HG03469 (cell line): Measurements from ENCODE around the gene TMOD4.
"Not testable (repeated sequence)": the region's sequence is repeated elsewhere in the genome, so short reads cannot be mapped to it uniquely, and the experiment has no call there.

Source experiments
- ATAC-seq: cut with Tn5 transposase; IDR thresholded peaks from one replicate; pipeline ENCODE4 v1.9.1; 2021; ENCODE audit warnings: mild to moderate bottlenecking, moderate library complexity, moderate number of reproducible peaks; ENCODE audit not compliant: unreplicated experiment

Gene TMOD4

DNA sequence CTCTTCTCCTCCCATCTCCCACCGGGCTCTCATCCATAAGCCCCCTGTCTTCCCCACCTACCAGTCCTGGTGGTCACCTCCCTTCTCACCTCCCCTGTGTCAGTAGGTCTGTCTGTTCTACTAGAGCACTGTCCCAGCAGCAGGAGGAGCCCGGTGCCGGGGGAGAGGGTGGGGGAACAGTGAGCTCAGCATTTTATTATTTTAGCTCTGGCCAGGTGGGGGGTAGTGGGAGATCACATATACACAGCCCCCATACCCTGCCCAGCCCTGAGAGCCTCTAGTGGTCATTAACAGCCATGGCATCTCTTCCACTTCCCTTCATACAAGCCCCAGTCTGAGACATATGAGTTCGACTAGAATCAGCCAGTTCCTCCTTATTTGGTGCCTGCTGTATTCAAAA, at the start of gene TMOD4:
Gene TMOD4 (minus strand): TSS at position 119 of the 400 bp plus-strand sequence. CDS start 1,106 bp downstream, outside the sequence.
- no peak for ATAC-seq

DNA sequence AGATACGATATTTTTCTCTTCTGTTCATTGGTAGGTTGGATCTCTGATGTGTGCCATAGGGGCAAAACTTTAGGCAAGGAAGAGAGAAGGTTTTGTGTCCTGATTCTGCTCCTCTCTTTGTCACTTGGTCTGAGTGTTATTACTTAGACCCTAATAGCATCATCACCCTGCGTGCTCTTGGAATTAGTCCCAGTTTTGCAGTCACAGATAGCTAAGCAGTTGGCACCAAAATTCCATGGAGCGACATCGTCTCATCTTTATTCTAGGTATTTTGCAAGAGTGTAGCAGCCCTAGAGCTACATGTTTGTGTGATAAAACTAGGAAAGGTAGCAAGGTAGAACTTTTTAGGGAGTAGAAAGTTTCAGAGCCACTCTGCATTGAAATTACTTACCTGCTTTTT, 46.3 kb upstream of the TMOD4 start:
- no peak for ATAC-seq

DNA sequence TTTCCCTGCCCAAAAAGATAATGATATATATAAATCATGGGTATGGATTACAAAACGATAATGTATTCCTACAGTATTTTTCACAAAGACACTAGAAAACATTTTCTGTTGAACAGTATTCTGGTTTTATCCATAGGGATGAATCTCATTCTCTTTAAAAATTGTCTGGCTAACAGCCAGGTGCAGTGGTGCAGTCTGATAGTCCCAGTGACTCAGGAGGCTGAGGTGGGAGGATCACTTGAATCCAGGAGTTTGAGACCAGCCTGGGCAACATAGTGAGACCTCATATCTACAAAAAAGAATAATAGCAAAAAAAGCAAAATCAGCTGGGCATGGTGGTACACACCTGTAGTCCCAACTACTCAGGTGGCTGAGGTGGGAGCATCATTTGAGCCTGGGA, 45.8 kb upstream of the TMOD4 start:
- no peak for ATAC-seq

DNA sequence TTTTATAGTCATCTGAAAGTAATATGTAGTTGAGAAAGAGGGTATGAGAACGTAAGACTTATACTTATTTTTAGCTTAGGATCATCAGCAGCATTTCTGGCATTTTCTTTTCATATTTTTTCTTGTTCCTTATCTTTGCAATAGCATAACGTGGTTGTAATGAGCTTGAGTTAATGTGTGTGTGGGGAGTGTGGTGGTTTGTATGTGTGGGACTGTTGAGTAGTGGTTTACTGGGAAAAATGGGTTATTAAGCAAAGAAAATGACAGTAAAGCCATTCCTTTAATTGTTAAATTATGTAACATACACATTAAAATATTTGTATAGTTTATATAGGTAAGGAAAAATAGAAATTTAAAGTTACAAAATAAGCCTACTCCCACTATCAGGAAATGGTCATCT, 37.8 kb upstream of the TMOD4 start:
- no peak for ATAC-seq

DNA sequence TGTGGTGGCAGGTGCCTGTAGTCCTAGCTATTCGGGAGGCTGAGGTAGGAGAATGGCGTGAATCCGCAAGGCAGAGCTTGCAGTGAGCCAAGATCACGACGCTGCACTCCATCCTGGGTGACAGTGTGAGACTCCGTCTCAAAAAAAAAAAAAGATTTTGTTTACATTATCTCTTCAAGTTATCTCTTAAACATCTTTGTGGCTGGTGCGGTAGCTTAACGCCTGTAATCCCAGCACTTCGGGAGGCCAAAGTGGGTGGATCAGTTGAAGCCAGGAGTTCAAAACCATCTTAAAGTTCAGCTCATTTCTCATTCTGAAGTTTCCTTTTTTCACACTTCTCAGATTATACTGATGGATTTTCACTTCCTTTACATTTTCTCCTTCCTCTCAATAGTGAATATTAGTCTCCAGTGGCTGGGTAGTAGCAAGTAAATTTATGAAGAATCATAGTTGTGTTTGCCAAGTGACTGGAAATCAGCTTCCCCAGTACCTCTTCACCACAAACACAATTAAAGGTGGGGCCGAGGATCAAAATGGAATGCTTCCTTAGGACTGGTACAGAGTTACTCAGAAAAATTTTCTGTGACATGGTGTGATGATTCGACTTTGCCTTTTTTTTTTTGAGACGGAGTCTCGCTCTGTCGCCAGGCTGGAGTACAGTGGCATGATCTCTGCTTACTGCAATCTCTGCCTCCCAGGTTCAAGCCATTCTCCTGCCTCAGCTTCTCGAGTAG, 36.4 kb upstream of the TMOD4 start:
- no peak for ATAC-seq

DNA sequence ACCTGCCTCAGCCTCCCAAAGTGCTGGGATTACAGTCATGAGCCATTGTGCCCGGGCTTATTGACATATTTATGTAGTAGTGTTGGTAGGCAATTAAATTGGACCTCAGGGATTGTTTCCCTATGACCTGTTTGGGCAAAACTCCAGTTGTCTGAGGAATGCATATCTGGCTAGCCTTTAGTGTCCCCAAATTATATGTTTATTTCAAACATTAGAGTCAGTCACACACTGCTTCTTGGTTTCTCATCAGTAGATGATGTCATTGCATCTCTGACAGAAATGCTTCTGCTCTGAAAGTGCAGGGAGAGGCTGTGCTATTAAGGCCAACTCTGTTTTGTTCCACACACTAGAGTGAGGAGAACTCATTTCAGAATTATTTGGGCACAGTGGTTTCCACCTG, 35.0 kb upstream of the TMOD4 start:
- no peak for ATAC-seq

DNA sequence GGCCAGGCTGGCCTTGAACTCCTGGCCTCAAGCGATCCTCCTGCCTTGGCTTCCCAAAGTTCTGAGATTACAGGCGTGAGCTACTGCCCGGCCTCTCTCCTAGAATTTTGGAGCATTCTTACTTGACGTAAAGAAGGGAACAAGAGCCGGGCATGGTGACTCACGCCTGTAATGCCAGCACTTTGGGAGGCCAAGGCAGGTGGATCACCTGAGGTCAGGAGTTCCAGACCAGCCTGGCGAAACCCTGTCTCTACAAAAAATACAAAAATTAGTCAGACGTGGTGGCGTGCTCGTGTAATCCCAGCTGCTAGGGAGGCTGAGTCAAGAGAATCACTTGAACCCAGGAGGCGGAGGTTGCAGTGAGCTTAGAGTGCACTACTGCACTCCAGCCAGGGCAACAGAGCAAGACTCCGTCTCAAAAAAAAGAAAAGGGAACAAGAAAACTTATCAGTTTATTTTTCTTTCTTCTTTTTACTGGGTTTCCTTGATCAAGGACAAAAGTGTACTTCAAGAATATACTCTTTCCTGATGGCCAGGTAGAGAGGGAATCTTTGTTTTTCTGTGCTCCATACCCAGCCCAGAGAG, 29.7 kb upstream of the TMOD4 start:
- not testable (repeated sequence) for ATAC-seq

DNA sequence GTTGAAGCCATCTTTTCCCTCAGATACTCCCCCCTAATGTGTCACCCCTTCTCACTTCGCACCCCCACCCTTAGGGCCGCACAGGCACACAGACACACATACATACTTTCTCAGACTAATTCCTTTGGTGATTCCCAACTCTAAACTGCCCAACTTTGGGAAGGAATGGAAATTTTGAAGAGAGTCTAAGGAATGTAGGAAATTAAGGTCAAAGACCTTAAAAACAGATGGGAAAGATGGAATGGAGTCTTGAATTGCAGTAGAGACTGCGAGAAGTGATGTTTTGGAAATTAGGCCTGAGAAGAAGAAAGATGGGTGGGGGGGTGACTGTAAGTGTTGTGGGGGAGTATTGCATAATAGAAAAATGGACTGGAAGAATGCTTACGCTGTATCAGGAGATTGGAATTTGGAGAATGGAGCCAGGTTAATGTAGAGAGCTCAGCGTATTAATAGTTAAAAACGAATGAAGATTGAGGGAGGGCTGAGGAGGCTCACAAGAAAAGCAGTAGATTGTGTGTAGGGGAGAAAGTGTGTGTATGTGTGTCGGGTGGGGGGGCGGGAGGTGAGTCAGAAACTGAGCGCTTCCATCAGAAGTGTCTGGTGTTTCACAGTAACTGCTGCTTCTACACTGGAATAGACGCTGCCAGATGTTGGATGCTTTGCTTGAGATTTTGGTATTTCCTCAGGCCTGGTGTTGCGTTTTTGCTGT, 24.2 kb upstream of the TMOD4 start:
- ATAC-seq, result no peak

DNA sequence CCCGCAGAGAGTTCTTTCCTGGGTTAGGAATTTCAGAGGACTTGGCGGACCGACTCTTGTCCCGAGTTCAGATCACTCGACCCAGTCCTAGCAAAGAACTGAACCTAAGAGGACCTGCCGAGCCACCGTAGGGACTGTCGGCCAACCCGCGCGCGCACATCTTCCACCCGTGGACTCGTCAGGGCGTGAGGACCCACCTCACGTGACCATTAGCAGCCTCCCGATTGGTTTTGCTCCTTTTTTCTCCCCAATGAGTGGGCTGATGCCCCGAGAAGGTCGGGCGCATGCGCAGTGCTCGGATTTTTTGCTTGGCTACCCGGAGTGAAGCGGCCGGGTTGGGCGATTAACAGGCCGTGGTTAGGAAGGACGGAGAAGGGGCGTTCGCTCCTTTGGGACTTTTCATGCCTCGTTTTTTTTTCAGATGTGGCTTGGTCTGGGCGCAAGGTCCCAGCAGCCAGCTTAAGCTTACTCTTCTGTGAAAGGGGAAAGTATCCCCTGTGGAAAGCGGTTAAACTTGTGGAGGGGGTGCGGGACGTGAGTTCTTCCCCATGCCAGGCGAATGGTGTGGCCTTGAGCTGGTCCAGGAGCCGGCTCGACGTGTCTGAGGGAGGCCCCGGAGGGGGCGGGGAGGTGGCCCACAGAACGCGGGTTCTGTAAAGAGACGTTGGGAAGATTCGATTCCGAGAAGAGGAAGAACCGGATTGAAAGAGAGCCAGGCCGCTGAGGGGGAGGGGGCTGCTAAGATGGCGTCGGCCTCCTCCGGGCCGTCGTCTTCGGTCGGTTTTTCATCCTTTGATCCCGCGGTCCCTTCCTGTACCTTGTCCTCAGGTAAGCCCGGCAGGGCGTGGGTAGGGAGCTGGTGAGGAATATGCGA, 22.7 kb upstream of the TMOD4 start, which contains the start of gene PIP5K1A:
Gene PIP5K1A (plus strand): TSS at position 299 of the 874 bp plus-strand sequence. CDS start 445 bp downstream, at position 744.
- ATAC-seq, result peak; percentile 63

DNA sequence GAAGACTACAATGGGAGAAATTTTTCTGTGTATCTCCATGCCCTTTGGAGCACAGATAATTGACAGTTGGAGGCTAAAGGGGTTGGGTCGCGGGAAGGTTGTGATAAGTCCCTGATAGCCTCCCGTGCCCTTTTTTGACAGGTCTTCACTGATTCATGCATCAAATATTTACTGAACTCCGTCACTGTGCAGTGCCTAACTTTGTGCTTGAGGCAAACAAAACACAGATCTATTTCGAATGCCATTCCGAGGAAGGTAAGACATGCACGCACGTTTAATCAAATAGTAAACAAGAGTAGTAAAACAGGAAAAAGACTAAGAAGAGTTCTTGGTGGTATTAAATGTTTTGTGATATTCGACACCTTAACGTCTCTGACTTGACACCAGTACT, 22.1 kb upstream of the TMOD4 start:
- no peak for ATAC-seq

DNA sequence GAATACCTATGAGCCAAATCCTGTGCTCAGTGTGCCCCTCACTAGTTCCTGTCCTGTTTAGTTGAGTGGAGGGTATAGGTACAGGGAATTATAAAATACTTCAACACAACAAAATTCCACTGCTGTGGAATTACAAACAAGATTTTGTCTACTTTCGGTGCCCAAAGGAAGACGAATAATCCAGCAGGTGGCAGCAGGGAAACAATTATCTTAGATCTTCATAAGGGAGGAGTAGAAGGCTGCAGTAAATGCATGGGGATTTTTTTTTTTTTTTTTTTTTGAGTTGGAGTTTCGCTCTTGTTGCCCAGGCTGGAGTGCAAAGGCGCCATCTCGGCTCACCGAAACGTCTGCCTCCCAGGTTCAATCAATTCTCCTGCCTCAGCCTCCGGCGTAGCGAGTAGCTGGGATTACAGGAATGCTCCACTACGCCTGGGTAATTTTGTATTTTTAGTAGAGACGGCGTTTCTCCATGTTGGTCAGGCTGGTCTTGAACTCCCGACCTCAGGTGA, 20.6 kb upstream of the TMOD4 start:
- no peak for ATAC-seq

DNA sequence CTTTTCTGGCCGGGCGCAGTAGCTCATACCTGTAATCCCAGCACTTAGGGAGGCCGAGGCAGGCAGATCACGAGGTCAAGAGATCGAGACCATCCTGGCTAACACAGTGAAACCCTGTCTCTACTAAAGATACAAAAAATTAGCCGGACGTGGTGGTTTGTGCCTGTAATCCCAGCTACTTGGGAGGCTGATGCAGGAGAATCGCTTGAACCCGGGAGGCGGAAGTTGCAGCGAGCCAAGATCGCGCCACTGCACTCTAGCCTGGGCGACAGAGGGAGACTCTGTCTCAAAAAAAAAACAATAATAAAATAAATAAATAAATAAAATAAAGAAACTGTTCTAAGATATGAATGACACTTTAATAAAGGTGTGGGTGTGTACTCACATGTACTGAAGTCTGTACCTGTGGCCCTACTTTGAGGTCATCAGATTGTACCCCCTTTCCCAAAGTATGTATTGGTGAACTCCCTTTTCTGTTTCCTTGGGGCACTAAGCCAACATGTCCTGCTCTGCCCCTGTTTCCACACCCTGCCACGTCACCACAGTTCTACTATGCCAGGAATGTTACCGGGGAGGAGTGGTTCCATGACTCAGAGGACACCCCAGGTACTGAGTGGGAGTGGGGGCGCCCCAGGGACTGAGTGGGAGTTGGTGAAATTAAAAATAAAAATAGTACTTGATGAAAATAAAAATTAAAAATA, 19.3 kb upstream of the TMOD4 start:
- not testable (repeated sequence) for ATAC-seq

DNA sequence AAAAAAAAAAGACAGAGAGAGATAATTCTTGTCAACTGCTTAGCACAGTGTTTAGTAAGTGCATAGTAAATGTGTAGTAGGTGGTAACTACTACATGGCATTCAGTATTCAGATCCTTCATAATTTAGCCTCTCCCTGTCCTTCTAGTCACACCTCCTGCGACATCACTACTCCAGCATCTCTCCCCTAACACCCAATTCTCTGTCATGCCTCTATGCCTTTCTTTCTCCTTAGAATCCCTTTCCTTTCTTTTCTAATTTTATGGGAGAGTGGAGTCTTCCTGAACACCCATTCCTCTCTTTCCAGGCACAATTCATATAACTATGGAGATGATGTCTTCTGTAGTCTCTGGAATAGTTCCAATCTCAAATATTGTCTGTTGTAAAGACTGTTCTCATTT, 18.1 kb upstream of the TMOD4 start:
- ATAC-seq, result no peak

DNA sequence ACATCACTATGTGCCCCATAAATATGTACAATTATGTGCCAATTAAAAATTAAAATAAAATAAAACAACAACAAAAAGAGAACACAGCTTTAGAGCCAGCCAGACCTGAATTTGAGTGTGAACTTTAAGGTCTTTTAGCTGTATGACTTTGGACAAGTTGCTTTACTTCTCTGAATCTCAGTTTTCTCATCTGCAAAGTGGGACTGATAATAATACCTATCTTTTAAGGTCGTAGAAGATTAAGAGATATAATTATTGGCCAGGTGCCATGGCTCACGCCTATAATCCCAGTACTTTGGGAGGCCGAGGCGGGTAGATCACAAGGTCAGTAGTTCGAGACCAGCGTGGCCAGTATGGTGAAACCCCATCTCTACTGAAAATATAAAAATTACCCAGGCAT, 17.5 kb upstream of the TMOD4 start:
- no peak for ATAC-seq

DNA sequence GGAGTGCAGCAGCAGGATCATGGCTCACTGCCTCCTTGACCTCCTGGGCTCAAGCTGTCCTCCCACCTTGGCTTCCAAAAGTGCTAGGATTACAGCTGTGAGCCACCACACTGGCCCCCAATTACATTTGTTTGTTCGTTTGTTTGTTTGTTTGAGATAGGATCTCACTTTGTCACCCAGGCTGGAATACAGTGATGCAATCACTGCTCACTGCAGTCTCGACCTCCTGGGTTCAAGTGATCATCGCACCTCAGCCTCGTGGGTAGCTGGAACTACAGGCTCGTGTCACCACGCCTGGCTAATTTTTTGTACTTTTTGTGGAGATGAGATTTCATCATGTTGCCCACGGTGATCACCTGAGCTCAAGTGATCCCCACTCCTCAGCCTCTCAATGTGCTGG, 16.3 kb upstream of the TMOD4 start:
- ATAC-seq, result no peak

DNA sequence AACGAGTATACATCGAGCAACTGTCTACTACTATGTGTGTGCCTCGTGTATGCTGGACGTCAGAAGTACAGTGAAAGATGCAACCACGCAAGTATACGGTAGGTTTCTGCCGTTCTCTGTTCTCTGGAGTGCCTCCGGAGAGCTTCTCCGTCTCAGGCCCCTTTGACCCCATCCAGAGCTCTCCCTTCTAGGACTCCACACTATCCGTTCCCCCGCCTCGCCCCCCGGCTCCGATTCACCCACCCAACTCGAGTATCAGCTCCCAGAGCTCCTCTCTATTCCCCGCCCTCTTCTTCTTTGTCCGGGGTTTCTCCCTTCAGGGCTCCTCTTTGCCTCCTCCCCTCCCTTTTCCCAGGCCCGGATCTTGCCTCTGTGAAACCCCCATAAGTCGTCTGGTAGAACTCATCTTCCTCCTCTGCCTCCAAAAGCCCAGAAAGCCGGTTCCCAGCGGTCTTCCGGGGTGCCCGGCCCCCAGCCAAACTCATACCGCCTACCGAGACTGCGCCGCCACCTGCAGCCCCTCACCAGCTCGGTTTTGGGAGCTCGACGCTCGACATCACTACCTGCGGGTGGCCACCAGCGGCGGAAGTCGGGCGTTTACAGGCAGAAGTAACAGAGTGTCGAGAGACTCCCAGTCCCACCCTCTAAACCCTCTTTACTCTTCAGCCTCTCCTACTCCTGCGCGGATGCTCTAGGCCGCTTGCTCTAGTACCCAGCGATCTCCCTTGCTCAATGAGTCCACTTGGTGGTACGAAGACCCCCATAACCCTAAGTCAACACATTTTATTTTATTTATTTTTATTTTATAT, 14.1 kb upstream of the TMOD4 start, which contains the start of gene VPS72:
Gene VPS72 (minus strand): TSS at position 561 of the 809 bp plus-strand sequence. CDS start 76 bp downstream, at position 485.
- ATAC-seq, result peak; percentile 62

DNA sequence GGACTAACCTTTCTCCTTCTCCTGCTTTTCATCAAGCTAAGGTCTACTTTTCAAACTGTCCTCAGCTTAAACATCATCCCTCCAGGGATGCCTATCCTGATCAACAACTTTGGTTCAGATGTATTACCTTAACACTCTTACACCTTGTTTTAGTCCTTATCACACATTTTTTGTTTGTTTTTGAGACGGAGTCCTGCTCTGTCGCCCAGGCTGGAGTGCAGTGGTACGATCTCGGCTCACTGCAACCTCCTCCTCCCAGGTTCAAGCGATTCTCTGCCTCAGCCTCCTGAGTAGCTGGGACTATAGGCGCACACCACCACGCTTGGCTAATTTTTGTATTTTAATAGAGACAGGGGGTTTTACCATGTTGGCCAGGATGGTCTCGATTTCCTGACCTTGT, 12.9 kb upstream of the TMOD4 start:
- ATAC-seq, result not testable (repeated sequence)

DNA sequence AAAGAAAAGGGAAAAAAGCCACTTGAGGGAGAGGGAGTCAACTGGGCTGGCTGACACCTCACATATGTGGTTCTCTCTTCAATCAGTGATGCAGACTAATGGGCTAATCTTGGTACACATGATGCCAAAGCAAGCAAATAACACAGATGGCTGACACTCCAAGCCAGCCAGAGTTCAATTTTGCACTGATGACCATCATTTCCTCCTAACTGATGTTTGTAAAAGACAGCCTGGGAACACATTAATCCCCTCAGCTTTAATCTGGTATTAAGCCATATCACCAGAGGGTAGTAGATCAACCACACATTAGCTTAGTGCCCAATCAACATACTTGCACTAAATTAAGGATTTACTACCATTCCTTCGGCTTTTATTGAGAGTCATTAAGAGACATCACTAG, 11.4 kb upstream of the TMOD4 start:
- ATAC-seq, result no peak

DNA sequence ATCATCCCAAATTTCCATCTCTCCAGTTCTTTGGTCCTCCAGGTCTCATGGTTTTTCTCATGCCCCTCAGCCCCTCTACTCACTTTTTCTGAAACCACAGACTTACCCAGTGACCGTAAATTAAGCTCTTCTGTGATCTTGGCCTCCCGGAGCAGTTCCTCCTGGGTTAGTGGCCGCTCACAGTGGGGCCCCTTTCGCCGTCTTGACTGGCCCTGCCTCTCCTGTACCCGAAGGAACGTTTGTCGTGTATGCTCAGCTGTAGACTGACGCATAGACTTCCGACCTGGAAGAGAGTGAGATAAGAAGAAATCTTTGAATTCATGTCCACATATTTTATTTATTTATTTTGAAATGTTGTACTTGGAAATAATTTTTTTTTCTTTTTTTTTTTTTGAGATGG, 8.4 kb upstream of the TMOD4 start:
- no peak for ATAC-seq
